Measurements from ENCODE around the gene AMBRA1. TPM values are rescaled to one million over a fixed set of nuclear protein-coding genes. Genes with fewer than 3 reads are reported as not detected.

Gene AMBRA1
- total and polyA plus RNA-seq, 8 donors: 4.6 to 59.4 (median 23.3) TPM

DNA sequence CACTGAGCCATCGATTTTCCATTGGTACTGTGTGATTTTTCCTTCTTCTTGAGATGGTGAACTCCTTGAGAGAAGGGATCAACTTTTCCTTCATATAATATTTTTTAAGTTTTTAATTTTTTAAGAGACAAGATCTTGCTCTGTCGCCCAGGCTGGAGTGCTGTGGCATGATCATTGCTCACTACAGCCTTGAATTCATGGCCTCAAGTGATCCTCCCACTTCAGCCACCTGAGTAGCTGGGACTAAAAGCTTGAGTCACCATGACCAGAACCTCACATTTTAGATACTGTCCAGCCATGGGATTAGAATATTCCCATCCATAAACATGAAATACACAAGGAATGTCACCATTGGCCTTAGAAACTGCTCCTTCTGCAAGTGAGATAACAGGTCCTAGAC, 135.3 kb downstream of the AMBRA1 start:
- DNase-seq: no peak
- no peak for TF ChIP-seq POLR2A (IDR thresholded peaks at IDR 0.05)
- no peak for TF ChIP-seq POLR2AphosphoS5 (IDR thresholded peaks at IDR 0.05)
- TF ChIP-seq, protein P1, sequence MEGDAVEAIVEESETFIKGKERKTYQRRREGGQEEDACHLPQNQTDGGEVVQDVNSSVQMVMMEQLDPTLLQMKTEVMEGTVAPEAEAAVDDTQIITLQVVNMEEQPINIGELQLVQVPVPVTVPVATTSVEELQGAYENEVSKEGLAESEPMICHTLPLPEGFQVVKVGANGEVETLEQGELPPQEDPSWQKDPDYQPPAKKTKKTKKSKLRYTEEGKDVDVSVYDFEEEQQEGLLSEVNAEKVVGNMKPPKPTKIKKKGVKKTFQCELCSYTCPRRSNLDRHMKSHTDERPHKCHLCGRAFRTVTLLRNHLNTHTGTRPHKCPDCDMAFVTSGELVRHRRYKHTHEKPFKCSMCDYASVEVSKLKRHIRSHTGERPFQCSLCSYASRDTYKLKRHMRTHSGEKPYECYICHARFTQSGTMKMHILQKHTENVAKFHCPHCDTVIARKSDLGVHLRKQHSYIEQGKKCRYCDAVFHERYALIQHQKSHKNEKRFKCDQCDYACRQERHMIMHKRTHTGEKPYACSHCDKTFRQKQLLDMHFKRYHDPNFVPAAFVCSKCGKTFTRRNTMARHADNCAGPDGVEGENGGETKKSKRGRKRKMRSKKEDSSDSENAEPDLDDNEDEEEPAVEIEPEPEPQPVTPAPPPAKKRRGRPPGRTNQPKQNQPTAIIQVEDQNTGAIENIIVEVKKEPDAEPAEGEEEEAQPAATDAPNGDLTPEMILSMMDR (IDR thresholded peaks at IDR 0.05): no peak
- no peak for TF ChIP-seq EP300 (IDR thresholded peaks at IDR 0.05)
- H3K4me3 ChIP-seq: no peak overlapping the region
- H3K36me3 ChIP-seq: no peaks in the 10 kb centered on the region
- no peaks in the 10 kb centered on the region for H3K9me3 ChIP-seq
- WGBS, 5 donors: 94 to 100% (median 96%) methylated on average over 2 of the region's 2 CpGs
- intact Hi-C loops (cut with DNase I; ENCODE audit: low total_unique reads): no loop called here
- H3K4me1 ChIP-seq: peaks cover 0 to 9% (median 3%) of the 10 kb centered on the region in 4 donors
- no peaks in the 10 kb centered on the region for H3K27me3 ChIP-seq
- no peak overlapping the region for H3K27ac ChIP-seq

DNA sequence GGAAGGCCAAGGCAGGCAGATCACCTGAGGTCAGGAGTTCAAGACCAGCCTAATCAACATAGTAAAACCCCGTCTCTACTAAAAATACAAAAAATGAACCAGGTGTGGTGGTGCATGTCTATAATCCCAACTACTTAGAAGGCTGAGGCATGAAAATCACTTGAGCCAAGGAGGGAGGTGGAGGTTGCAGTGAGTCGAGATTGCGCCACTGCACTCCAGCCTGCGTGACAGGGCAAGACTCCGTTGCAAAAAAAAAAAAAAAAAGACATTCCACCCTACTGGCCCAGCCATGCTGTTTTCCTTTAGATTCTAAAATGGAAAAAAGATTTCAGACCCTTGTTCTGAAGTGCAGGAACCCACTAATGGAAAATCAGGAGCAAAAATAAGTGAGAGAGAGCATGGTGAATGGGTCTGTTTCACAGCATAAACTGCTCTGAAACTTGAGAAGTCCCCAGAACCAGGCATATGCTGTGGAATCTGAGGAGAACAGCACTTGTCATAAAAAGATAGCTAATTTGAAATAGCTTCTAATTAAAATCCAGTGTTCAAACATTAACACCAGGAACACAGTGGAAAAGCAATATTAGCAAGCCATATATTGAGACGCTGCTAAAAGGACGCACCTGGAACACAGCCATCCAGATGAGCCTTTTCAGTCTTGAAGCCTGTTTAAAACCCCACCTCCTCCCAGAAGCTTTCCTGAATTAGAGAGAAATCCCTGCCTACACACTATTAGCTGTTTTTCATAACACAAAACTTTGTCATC, 136.0 kb downstream of the AMBRA1 start:
- no peaks in the 10 kb centered on the region for H3K36me3 ChIP-seq
- intact Hi-C loops (cut with DNase I; ENCODE audit: low total_unique reads): no loop called here
- TF ChIP-seq, protein P1 (IDR thresholded peaks at IDR 0.05): no peak
- TF ChIP-seq POLR2AphosphoS5 (IDR thresholded peaks at IDR 0.05): no peak
- no peak for TF ChIP-seq POLR2A (IDR thresholded peaks at IDR 0.05)
- no peak for TF ChIP-seq EP300 (IDR thresholded peaks at IDR 0.05)

DNA sequence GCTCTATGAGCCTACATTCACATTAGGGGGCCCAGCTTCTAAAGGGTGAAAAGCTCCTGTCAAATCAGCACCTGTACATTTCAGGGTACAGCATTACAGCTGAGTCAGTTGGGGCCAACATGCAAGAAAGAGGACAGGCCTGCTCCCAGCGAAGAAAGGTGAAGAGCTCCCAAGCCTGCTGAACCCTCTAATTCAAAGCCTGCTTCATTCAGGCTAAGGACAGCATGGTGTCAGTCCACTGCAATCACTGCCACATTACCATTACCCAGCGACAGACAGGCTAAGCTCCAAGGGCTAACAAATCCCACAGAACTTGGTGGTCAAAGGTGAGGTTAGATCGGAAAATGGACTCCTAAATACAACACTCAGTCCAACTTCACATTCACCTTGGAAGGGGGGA, 136.8 kb downstream of the AMBRA1 start:
- Histone ChIP-seq H3K9me3 (no peaks in the 10 kb centered on the region), H3K27ac (no peak overlapping the region), H3K4me1 (peaks cover 0 to 6% (median 2%) of the 10 kb centered on the region in 4 donors), H3K27me3 (no peaks in the 10 kb centered on the region), H3K4me3 (no peak overlapping the region), H3K36me3 (no peaks in the 10 kb centered on the region)
- TF ChIP-seq EP300 (IDR thresholded peaks at IDR 0.05) (no peak), POLR2AphosphoS5 (IDR thresholded peaks at IDR 0.05) (no peak), POLR2A (IDR thresholded peaks at IDR 0.05) (no peak)
- TF ChIP-seq, protein P1 (IDR thresholded peaks at IDR 0.05): no peak
- intact Hi-C loops (cut with DNase I; ENCODE audit: low total_unique reads): no loop called here
- no peak for DNase-seq
- 89 to 95% (median 93%) methylated on average over 3 of the region's 3 CpGs for WGBS, 5 donors

More for the DNA sequence above, 136.0 kb downstream of the AMBRA1 start:
- H3K27ac ChIP-seq: no peak overlapping the region
- no peak overlapping the region for H3K4me3 ChIP-seq
- H3K9me3 ChIP-seq: no peaks in the 10 kb centered on the region
- WGBS, 5 donors: 89 to 95% (median 92%) methylated on average over 7 of the region's 7 CpGs
- no peaks in the 10 kb centered on the region for H3K27me3 ChIP-seq
- H3K4me1 ChIP-seq: peaks cover 0 to 6% (median 2%) of the 10 kb centered on the region in 4 donors
- DNase-seq: no peak

DNA sequence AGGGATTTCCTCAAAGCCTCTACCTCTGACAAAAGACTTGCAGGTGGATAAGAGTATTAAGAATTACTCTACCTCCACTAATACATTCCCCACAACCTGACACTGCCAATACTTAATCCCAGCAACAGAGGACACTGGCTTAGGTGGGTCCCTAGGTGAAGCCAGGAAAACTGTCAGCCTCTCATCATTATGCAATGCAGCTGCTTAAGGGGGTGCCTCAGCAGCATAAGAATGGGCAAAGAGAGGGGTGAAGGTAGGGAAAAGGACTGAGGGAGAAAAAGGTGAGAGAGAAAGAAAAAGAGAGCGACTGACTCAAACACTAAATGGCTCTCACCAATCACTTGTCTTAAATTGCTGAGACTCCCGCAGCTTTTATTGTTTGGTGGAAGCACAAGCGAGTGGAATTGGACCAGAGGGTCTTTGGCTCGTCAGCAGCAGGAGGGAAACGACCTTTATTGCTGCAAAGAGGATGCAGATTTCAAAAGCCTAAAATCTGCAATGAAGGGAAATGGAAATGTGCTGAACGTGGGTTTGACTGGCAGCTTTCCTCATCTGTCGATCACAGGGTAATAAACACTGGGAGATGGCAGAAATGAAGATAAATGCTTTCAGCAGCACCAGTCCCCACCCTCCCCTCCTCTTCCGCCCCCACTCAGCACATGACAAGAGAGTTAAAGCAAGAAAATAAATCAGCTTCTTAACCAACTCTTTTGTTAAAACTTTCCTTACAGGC, 137.4 kb downstream of the AMBRA1 start:
- peaks cover 0 to 11% (median 4%) of the 10 kb centered on the region in 4 donors for H3K4me1 ChIP-seq
- intact Hi-C loops (cut with DNase I; ENCODE audit: low total_unique reads): no loop called here
- no peaks in the 10 kb centered on the region for H3K27me3 ChIP-seq
- no peak for DNase-seq
- H3K9me3 ChIP-seq: no peaks in the 10 kb centered on the region
- no peaks in the 10 kb centered on the region for H3K36me3 ChIP-seq
- no peak overlapping the region for H3K27ac ChIP-seq
- 72 to 80% (median 78%) methylated on average over 8 of the region's 8 CpGs for WGBS, 5 donors
- TF ChIP-seq, protein P1 (IDR thresholded peaks at IDR 0.05): no peak
- TF ChIP-seq POLR2A (IDR thresholded peaks at IDR 0.05) (no peak), POLR2AphosphoS5 (IDR thresholded peaks at IDR 0.05) (no peak), EP300 (IDR thresholded peaks at IDR 0.05) (no peak)
- no peak overlapping the region for H3K4me3 ChIP-seq
